GM19239 (cell line): ENCODE data around the gene TEPSIN.

Experiments used
- DNase-seq: peaks from one replicate; pipeline ENCODE4 v3.0.0; 2011; ENCODE audit warnings: low spot score; ENCODE audit not compliant: insufficient read length
- FAIRE-seq: peaks from 2 replicates; lab custom pipeline; 2011; peaks lifted over from hg19 to GRCh38; lab: Jason Lieb, UNC

TEPSIN gene

GRCh38 chr17:81238815-81239713 is at the start of gene TEPSIN, which contains the start of gene NDUFAF8:
Gene TEPSIN, minus strand, starts transcription at chr17:81239055. Its CDS starts 22 bp downstream, at chr17:81239033.
Gene NDUFAF8, plus strand, starts transcription at chr17:81239318. Its CDS starts 46 bp downstream, at chr17:81239364.
- DNase-seq: peak; percentile 100
- FAIRE-seq: peak; percentile 99

GRCh38 chr17:81287741-81288430 is 49.0 kb upstream of the TEPSIN start:
- FAIRE-seq (no peak), DNase-seq (no peak)

- no peak for FAIRE-seq
- no peak for DNase-seq
These were observed 48.3 kb upstream of the TEPSIN start for GRCh38 chr17:81287152-81287551.

- DNase-seq (no peak), FAIRE-seq (no peak)
These were observed 47.8 kb upstream of the TEPSIN start for GRCh38 chr17:81286491-81287145.

- FAIRE-seq: no peak
These were observed 47.0 kb upstream of the TEPSIN start for GRCh38 chr17:81285894-81286293.

GRCh38 chr17:81285179-81285878 is 46.5 kb upstream of the TEPSIN start:
- DNase-seq (peak; percentile 75), FAIRE-seq (peak; percentile 95)

More at GRCh38 chr17:81285894-81286293, 47.0 kb upstream of the TEPSIN start:
- DNase-seq: no peak

- DNase-seq (no peak), FAIRE-seq (no peak)
These were observed 44.0 kb upstream of the TEPSIN start for GRCh38 chr17:81282876-81283275.

GRCh38 chr17:81282141-81282540 is 43.3 kb upstream of the TEPSIN start:
- FAIRE-seq (no peak), DNase-seq (no peak)

GRCh38 chr17:81280571-81280970 is 41.7 kb upstream of the TEPSIN start:
- no peak for FAIRE-seq
- no peak for DNase-seq

GRCh38 chr17:81279278-81280275 is 40.7 kb upstream of the TEPSIN start:
- no peak for FAIRE-seq

GRCh38 chr17:81278831-81279230 is 40.0 kb upstream of the TEPSIN start:
- no peak for DNase-seq
- no peak for FAIRE-seq

More at GRCh38 chr17:81279278-81280275, 40.7 kb upstream of the TEPSIN start:
- DNase-seq: no peak

- DNase-seq: no peak
These were observed 39.3 kb upstream of the TEPSIN start for GRCh38 chr17:81277946-81278693.

GRCh38 chr17:81277421-81277820 is 38.6 kb upstream of the TEPSIN start:
- FAIRE-seq (no peak), DNase-seq (no peak)

More at GRCh38 chr17:81277946-81278693, 39.3 kb upstream of the TEPSIN start:
- no peak for FAIRE-seq

- DNase-seq: no peak
- no peak for FAIRE-seq
These were observed 37.9 kb upstream of the TEPSIN start for GRCh38 chr17:81276781-81277180.

GRCh38 chr17:81274471-81274855 is 35.6 kb upstream of the TEPSIN start:
- no peak for DNase-seq
- FAIRE-seq: no peak

GRCh38 chr17:81273698-81274470 is 35.0 kb upstream of the TEPSIN start:
- DNase-seq (no peak), FAIRE-seq (no peak)

- FAIRE-seq: no peak
- no peak for DNase-seq
These were observed 33.8 kb upstream of the TEPSIN start for GRCh38 chr17:81272616-81273015.
